Measurements from ENCODE around the gene ITGA2B. TPM values are rescaled to one million over a fixed set of nuclear protein-coding genes. Genes with fewer than 3 reads are reported as not detected.

Gene ITGA2B
- total RNA-seq, 1 donor from 2014 or later, result 2.6 TPM

DNA sequence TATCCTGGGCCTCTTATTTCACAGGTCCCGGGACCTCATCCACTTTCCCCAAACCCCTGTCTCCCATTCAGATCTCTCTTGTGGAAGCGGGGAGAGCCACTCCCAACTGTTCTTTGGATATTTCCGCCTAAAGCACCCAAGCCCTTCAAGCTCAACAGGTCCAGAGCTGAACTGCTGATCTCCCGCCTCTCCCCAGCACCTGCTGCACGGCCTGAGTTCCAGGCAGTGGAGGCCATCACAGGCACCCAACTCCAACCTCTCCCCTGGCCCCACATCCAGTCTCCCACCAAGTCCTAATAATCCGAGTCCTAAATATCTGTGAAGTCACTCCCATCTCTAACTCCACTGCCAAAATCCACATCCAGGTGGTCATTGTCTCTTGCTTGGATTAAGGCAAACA is 6.5 kb downstream of the ITGA2B start:
- no peak overlapping the region for H3K27ac ChIP-seq (ENCODE audit: low read depth, low read length)
- peaks cover 32 to 52% (median 46%) of the 10 kb centered on the region in 3 donors for H3K27me3 ChIP-seq (ENCODE audit: control insufficient read depth in 3 of 3, insufficient read depth in 3 of 3, low read length in 3 of 3)
- no peak overlapping the region for H3K4me3 ChIP-seq (ENCODE audit: low read length in 3 of 3)
- H3K9ac ChIP-seq (ENCODE audit: low read depth in 1 of 3, low read length in 3 of 3), result no peak overlapping the region
- H3K36me3 ChIP-seq (ENCODE audit: control insufficient read depth in 3 of 3, insufficient read depth in 3 of 3, low read length in 3 of 3), result no peaks in the 10 kb centered on the region
- peaks cover 6 to 19% (median 11%) of the 10 kb centered on the region in 3 donors for H3K4me1 ChIP-seq (ENCODE audit: control insufficient read depth in 3 of 3, insufficient read depth in 3 of 3, low read length in 3 of 3)
- H3K9me3 ChIP-seq (ENCODE audit: control insufficient read depth in 3 of 3, low read length in 3 of 3), result no peaks in the 10 kb centered on the region

DNA sequence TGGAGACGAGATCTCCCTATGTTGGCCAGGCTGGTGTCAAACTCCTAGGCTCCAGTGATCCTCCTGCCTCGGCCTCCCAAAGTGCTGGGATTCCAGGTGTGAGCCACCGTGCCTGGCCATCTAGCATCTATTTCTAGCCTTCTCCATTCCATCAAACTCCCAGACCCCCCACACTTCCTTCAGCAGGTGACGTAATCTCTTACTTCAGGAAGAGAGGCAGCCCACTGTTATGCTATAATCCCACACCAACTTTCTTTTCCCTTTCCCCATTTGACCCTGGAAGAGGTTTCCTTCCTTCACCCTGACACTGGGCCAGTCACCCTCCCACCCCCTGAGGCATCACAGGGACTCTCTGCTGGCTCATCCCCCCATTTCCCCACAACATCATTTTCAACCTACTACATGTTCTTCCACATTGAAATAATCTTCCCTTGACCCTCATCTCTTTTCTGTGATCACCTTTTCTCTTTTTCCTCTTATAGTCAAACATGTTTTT is 7.6 kb downstream of the ITGA2B start:
- Histone ChIP-seq H3K9me3 (ENCODE audit: control insufficient read depth in 3 of 3, low read length in 3 of 3) (no peaks in the 10 kb centered on the region), H3K27ac (ENCODE audit: low read depth, low read length) (no peak overlapping the region)

DNA sequence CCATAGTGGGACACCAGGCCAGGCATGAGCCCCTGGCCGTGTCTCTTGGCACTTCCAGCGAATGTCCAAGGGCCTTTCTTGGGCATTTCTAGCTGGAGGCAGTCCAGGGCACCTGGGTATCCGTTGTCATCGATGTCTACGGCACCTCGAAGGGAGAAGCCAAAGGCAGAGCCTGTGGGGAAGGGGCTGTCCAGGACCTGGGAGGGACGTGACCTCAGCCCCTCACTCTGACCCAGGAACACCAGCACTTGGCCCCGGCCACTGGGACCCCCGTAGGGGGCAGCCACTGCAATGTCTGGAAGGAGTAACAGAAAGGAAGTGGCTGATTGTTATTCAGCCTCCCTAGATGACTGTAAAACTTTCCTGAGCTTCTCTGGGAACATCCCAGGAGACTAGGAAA is 8.7 kb downstream of the ITGA2B start:
- no peaks in the 10 kb centered on the region for H3K36me3 ChIP-seq (ENCODE audit: control insufficient read depth in 3 of 3, insufficient read depth in 3 of 3, low read length in 3 of 3)
- H3K9ac ChIP-seq (ENCODE audit: low read depth in 1 of 3, low read length in 3 of 3), result no peak overlapping the region
- H3K27ac ChIP-seq (ENCODE audit: low read depth, low read length), result no peak overlapping the region
- no peak overlapping the region for H3K4me3 ChIP-seq (ENCODE audit: low read length in 3 of 3)
- no peaks in the 10 kb centered on the region for H3K9me3 ChIP-seq (ENCODE audit: control insufficient read depth in 3 of 3, low read length in 3 of 3)
- peaks cover 37 to 46% (median 45%) of the 10 kb centered on the region in 3 donors for H3K27me3 ChIP-seq (ENCODE audit: control insufficient read depth in 3 of 3, insufficient read depth in 3 of 3, low read length in 3 of 3)
- H3K4me1 ChIP-seq (ENCODE audit: control insufficient read depth in 3 of 3, insufficient read depth in 3 of 3, low read length in 3 of 3), result peaks cover 6 to 13% (median 9%) of the 10 kb centered on the region in 3 donors

More for the DNA sequence above, 7.6 kb downstream of the ITGA2B start:
- peaks cover 32 to 52% (median 48%) of the 10 kb centered on the region in 3 donors for H3K27me3 ChIP-seq (ENCODE audit: control insufficient read depth in 3 of 3, insufficient read depth in 3 of 3, low read length in 3 of 3)
- no peaks in the 10 kb centered on the region for H3K36me3 ChIP-seq (ENCODE audit: control insufficient read depth in 3 of 3, insufficient read depth in 3 of 3, low read length in 3 of 3)
- H3K4me1 ChIP-seq (ENCODE audit: control insufficient read depth in 3 of 3, insufficient read depth in 3 of 3, low read length in 3 of 3), result peaks cover 6 to 19% (median 11%) of the 10 kb centered on the region in 3 donors
- H3K9ac ChIP-seq (ENCODE audit: low read depth in 1 of 3, low read length in 3 of 3), result no peak overlapping the region
- H3K4me3 ChIP-seq (ENCODE audit: low read length in 3 of 3), result no peak overlapping the region

DNA sequence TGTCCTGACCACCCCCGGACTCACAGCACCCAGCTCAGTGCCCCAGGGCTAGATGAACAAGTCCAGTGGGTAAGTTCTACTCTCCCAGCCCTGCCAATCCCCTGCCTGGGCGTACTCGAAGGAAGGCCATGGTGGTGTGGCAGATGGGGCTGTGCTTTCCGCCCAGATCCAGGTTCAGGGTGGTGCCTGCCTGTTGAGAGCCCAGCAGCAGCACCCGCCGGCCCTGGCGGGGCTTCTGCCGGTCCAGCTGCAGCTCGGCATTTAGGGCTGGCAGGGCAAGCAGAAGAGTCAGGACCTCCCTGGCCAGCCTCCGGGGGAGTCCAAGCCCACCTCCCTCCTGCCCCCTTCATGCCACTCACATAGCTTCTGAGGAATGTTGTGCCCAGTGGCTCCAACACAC is 9.6 kb downstream of the ITGA2B start:
- H3K9ac ChIP-seq (ENCODE audit: low read depth in 1 of 3, low read length in 3 of 3), result no peak overlapping the region
- peaks cover 40 to 44% (median 43%) of the 10 kb centered on the region in 3 donors for H3K27me3 ChIP-seq (ENCODE audit: control insufficient read depth in 3 of 3, insufficient read depth in 3 of 3, low read length in 3 of 3)
- H3K4me1 ChIP-seq (ENCODE audit: control insufficient read depth in 3 of 3, insufficient read depth in 3 of 3, low read length in 3 of 3), result peaks cover 3 to 6% (median 4%) of the 10 kb centered on the region in 3 donors
- H3K9me3 ChIP-seq (ENCODE audit: control insufficient read depth in 3 of 3, low read length in 3 of 3), result no peaks in the 10 kb centered on the region
- no peaks in the 10 kb centered on the region for H3K36me3 ChIP-seq (ENCODE audit: control insufficient read depth in 3 of 3, insufficient read depth in 3 of 3, low read length in 3 of 3)
- no peak overlapping the region for H3K4me3 ChIP-seq (ENCODE audit: low read length in 3 of 3)
- no peak overlapping the region for H3K27ac ChIP-seq (ENCODE audit: low read depth, low read length)

DNA sequence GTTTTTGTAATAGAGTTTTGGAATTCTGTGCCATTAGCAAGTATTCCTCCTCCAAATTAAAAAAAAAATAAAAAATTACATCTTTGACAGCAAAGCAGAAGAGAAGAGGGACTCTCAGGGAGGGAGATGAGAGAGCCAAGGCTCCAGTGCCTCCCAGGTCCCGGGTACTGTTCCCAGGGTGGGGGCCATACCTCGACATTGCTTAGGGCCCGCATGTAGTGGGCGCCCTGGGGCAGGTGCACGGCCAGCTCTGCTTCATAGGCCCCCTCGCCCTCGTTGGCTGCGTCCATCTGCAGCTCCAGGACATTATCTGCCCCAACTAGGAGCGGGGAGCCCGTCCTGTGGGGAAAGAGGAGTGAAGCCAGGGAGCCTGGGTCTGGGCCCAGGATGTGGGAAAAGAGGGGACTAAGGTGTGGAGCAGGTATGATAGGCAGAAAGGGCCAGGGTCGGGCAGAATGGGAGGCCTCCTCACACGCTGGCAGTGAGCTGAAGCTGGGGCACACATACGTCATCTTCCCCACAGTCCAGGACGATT is 11.2 kb downstream of the ITGA2B start:
- no peak overlapping the region for H3K4me3 ChIP-seq (ENCODE audit: low read length in 3 of 3)
- H3K36me3 ChIP-seq (ENCODE audit: control insufficient read depth in 3 of 3, insufficient read depth in 3 of 3, low read length in 3 of 3), result no peaks in the 10 kb centered on the region
- H3K9me3 ChIP-seq (ENCODE audit: control insufficient read depth in 3 of 3, low read length in 3 of 3), result no peaks in the 10 kb centered on the region
- H3K27me3 ChIP-seq (ENCODE audit: control insufficient read depth in 3 of 3, insufficient read depth in 3 of 3, low read length in 3 of 3), result peaks cover 34 to 41% (median 36%) of the 10 kb centered on the region in 3 donors
- H3K9ac ChIP-seq (ENCODE audit: low read depth in 1 of 3, low read length in 3 of 3), result no peak overlapping the region
- H3K27ac ChIP-seq (ENCODE audit: low read depth, low read length), result no peak overlapping the region
- peaks cover 0 to 5% (median 0%) of the 10 kb centered on the region in 3 donors for H3K4me1 ChIP-seq (ENCODE audit: control insufficient read depth in 3 of 3, insufficient read depth in 3 of 3, low read length in 3 of 3)

DNA sequence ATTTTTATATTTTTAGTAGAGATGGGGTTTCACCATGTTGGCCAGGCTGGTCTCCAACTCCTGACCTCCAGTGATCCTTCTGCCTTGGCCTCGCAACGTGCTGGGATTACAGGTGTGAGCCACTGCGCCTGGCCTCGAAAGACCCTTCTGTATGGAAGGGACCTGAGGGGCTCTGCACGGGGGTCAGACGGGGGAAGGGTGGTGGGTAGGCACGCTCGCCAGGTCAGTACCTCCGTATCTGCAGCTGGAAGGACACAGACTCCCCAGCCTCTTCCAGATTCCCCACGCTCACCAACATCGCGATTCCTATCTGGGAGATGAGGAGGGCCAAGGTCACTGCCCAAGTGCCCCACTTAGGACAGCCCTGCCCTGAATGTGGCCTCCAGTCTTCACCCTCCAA is 12.7 kb downstream of the ITGA2B start:
- H3K9me3 ChIP-seq (ENCODE audit: control insufficient read depth in 3 of 3, low read length in 3 of 3), result no peaks in the 10 kb centered on the region
- no peaks in the 10 kb centered on the region for H3K36me3 ChIP-seq (ENCODE audit: control insufficient read depth in 3 of 3, insufficient read depth in 3 of 3, low read length in 3 of 3)
- H3K27ac ChIP-seq (ENCODE audit: low read depth, low read length), result no peak overlapping the region
- H3K4me3 ChIP-seq (ENCODE audit: low read length in 3 of 3), result no peak overlapping the region
- H3K9ac ChIP-seq (ENCODE audit: low read depth in 1 of 3, low read length in 3 of 3), result no peak overlapping the region
- H3K27me3 ChIP-seq (ENCODE audit: control insufficient read depth in 3 of 3, insufficient read depth in 3 of 3, low read length in 3 of 3), result peaks cover 28 to 39% (median 32%) of the 10 kb centered on the region in 3 donors
- H3K4me1 ChIP-seq (ENCODE audit: control insufficient read depth in 3 of 3, insufficient read depth in 3 of 3, low read length in 3 of 3), result peaks cover 0 to 5% (median 0%) of the 10 kb centered on the region in 3 donors

DNA sequence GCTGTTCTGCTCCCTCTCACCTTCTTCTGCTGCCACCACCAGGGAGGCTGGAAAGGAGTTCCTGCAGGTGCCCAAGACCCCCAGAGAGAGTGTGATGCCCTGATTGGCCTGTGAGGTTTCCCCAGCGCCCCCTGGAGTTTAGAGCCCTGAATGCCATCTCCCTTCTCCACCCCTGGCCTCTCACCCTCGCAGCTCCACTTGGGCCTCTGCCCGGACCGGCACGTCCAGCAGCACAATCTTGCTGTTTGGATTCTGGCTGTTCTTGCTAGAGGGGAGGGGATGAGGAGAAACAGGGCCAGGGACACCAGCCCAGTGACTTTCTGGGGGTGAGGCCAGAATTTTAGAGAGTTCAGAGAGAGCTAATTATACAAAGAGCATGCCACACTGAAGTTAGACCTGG is 13.3 kb downstream of the ITGA2B start:
- Histone ChIP-seq H3K36me3 (ENCODE audit: control insufficient read depth in 3 of 3, insufficient read depth in 3 of 3, low read length in 3 of 3) (no peaks in the 10 kb centered on the region), H3K4me1 (ENCODE audit: control insufficient read depth in 3 of 3, insufficient read depth in 3 of 3, low read length in 3 of 3) (peaks cover 0 to 5% (median 0%) of the 10 kb centered on the region in 3 donors), H3K9ac (ENCODE audit: low read depth in 1 of 3, low read length in 3 of 3) (no peak overlapping the region), H3K9me3 (ENCODE audit: control insufficient read depth in 3 of 3, low read length in 3 of 3) (no peaks in the 10 kb centered on the region), H3K4me3 (ENCODE audit: low read length in 3 of 3) (no peak overlapping the region), H3K27me3 (ENCODE audit: control insufficient read depth in 3 of 3, insufficient read depth in 3 of 3, low read length in 3 of 3) (peaks cover 28 to 40% (median 35%) of the 10 kb centered on the region in 3 donors), H3K27ac (ENCODE audit: low read depth, low read length) (no peak overlapping the region)

DNA sequence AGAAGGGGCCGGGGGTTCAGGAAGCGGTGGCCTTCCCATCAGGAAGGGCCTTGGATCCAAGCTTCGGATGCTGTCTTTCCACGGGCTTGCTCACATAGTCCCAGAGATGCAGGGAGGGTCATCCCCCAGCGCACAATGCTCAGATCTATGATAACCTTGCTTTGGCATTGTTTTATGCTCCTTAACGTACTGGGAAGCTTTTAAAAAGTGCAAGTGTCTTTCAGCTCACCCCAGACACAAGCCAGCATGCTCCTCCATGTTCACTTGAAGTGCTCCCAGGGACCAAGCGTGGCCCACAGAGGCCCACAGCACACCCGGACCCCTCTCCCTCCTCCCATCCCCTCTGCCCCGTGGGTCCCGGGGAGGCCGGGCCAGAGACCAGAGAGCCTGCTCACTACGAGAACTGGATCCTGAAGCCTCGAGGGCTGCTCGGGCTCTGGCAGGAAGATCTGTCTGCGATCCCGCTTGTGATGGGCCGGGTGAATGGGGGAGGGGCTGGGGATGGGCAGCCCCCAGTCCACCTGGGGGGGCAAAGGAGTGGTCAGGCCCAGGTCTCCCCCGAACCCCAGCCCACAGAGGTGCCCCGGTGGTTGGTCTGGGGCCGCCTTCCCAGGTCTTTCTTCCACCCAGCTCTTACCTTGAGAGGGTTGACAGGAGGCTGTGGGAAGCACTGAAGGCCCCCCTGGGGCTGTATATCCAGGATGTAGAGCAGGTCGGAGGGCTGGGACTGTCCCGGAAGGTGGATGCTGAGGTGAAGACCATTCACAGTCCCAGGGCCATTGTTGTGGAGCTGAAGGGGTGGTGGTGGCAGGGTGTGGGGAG is 14.0 kb downstream of the ITGA2B start:
- Histone ChIP-seq H3K9ac (ENCODE audit: low read depth in 1 of 3, low read length in 3 of 3) (no peak overlapping the region), H3K27me3 (ENCODE audit: control insufficient read depth in 3 of 3, insufficient read depth in 3 of 3, low read length in 3 of 3) (peaks cover 30 to 44% (median 33%) of the 10 kb centered on the region in 3 donors), H3K4me3 (ENCODE audit: low read length in 3 of 3) (no peak overlapping the region), H3K9me3 (ENCODE audit: control insufficient read depth in 3 of 3, low read length in 3 of 3) (no peaks in the 10 kb centered on the region), H3K4me1 (ENCODE audit: control insufficient read depth in 3 of 3, insufficient read depth in 3 of 3, low read length in 3 of 3) (peaks cover 0 to 5% (median 0%) of the 10 kb centered on the region in 3 donors), H3K27ac (ENCODE audit: low read depth, low read length) (no peak overlapping the region), H3K36me3 (ENCODE audit: control insufficient read depth in 3 of 3, insufficient read depth in 3 of 3, low read length in 3 of 3) (no peaks in the 10 kb centered on the region)

DNA sequence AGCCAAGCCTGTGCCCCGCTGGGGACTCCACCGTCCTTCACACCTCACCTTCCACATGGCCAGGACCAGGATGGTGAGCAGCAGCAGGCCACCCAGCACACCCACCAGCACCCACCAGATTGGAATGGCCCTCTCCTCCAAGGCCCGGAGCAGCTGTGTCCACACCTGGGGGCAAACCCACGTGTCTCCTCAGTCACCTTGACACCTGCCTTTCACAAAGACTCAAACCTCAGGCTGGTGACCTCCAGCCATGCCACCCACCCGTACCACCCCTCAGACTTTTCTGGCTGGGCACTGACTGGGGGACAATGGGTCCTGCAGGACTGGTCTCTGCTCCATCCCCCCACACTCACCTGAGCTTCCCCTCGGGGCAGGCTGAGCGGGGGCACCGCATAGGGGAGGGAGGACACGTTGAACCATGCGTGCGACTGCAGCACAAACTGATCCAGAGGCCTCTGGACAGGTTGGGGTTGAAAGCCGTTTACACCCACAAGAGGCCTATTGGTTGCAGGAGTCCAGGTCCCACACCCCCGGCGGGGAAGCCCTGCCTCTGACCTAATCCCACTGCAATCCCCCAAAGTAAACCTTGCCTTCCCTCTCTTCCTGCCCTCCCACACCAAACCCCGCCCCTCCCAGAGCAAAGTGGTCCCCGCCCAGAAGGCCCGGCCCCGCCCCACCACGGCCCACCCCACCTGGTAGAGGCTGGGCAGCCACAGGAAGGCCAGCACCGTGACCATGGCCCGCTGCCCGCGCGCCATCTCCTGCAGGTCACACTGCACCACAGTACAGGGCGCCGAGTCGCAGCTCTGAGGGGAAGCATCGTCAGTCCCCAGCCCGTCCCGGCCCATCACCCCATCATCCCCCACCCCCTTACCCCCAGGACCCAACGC is 14.9 kb downstream of the ITGA2B start:
- no peak overlapping the region for H3K4me3 ChIP-seq (ENCODE audit: low read length in 3 of 3)
- no peak overlapping the region for H3K27ac ChIP-seq (ENCODE audit: low read depth, low read length)
- H3K36me3 ChIP-seq (ENCODE audit: control insufficient read depth in 3 of 3, insufficient read depth in 3 of 3, low read length in 3 of 3), result no peaks in the 10 kb centered on the region
- no peak overlapping the region for H3K9ac ChIP-seq (ENCODE audit: low read depth in 1 of 3, low read length in 3 of 3)
- no peaks in the 10 kb centered on the region for H3K9me3 ChIP-seq (ENCODE audit: control insufficient read depth in 3 of 3, low read length in 3 of 3)
- H3K4me1 ChIP-seq (ENCODE audit: control insufficient read depth in 3 of 3, insufficient read depth in 3 of 3, low read length in 3 of 3), result peaks cover 0 to 5% (median 0%) of the 10 kb centered on the region in 3 donors
- H3K27me3 ChIP-seq (ENCODE audit: control insufficient read depth in 3 of 3, insufficient read depth in 3 of 3, low read length in 3 of 3), result peaks cover 25 to 41% (median 25%) of the 10 kb centered on the region in 3 donors
